OCI-LY7 (cell line): ENCODE results near the gene FZD10. TPM values are rescaled to one million over a fixed set of nuclear protein-coding genes. Genes with fewer than 3 reads are reported as not detected.

Experiments used
- BruUV-seq: library from RNA; stranded (reverse); fragments of 400-500 nt; replicated peaks from 2 replicates; lab custom pipeline; 2021; lab: Mats Ljungman, UMichigan
- CTCF ChIA-PET: fragments of 300-600 bp; sonication (Branson Sonifier 250); formaldehyde crosslinking; loops from one replicate; lab custom pipeline; 2022; ENCODE audit warnings: antibody characterized with exemption; ENCODE audit not compliant: unreplicated experiment; lab: Charles Lee
- POLR2A ChIA-PET: fragments of 300-600 bp; sonication (Branson Sonifier 250); formaldehyde crosslinking; loops from one replicate; lab custom pipeline; 2022; ENCODE audit warnings: antibody characterized with exemption; lab: Charles Lee
- DNase-seq: peaks from one replicate; pipeline ENCODE4 v3.0.0-alpha.2; 2015; ENCODE audit warnings: low spot score
- H2AFZ ChIP-seq: fragments of 200-600 bp; sonication (generic), shearing (Covaris generic); 2 replicates; pipeline ENCODE4 v1.6.1; 2014; ENCODE audit warnings: mild to moderate bottlenecking, antibody characterized with exemption, low read length, moderate library complexity
- H3K27ac ChIP-seq: fragments of 200-600 bp; sonication (generic); 2 replicates; pipeline ENCODE4 v1.5.1; 2014; ENCODE audit warnings: mixed run types, low read depth, mild to moderate bottlenecking, moderate library complexity, low read length, inconsistent platforms; ENCODE audit not compliant: poor library complexity, severe bottlenecking
- H3K36me3 ChIP-seq: fragments of 200-600 bp; sonication (generic); 2 replicates; pipeline ENCODE4 v1.6.1; 2014; ENCODE audit warnings: mild to moderate bottlenecking, antibody characterized with exemption, low read length, moderate library complexity, mixed read lengths; ENCODE audit not compliant: insufficient read depth
- H3K4me1 ChIP-seq: fragments of 200-600 bp; sonication (generic); 2 replicates; pipeline ENCODE4 v1.5.1; 2014; ENCODE audit warnings: mild to moderate bottlenecking, low read length; ENCODE audit not compliant: insufficient read depth, poor library complexity, severe bottlenecking
- H3K4me2 ChIP-seq: fragments of 200-600 bp; sonication (generic); 2 replicates; pipeline ENCODE4 v1.6.1; 2014; ENCODE audit warnings: mild to moderate bottlenecking, low read length
- H3K4me3 ChIP-seq: fragments of 200-600 bp; sonication (generic); 2 replicates; pipeline ENCODE4 v1.5.1; 2014; ENCODE audit warnings: mild to moderate bottlenecking, low read depth, low read length; ENCODE audit not compliant: poor library complexity, severe bottlenecking
- H3K79me2 ChIP-seq: fragments of 200-600 bp; sonication (generic); 2 replicates; pipeline ENCODE4 v1.6.1; 2016; ENCODE audit warnings: low read depth, mild to moderate bottlenecking, low read length, moderate library complexity, mixed read lengths; ENCODE audit not compliant: insufficient read depth
- H3K9me2 ChIP-seq: fragments of 200-600 bp; sonication (generic); 2 replicates; pipeline ENCODE4 v1.6.1; 2016; ENCODE audit warnings: mild to moderate bottlenecking, low read length, mixed read lengths; ENCODE audit not compliant: insufficient read depth
- H3K9me3 ChIP-seq: fragments of 200-600 bp; sonication (generic); 2 replicates; pipeline ENCODE4 v1.6.1; 2014; ENCODE audit warnings: mild to moderate bottlenecking, mixed run types, low read length, mixed read lengths
- H4K20me1 ChIP-seq: fragments of 200-600 bp; sonication (generic); 2 replicates; pipeline ENCODE4 v1.6.1; 2014; ENCODE audit warnings: mild to moderate bottlenecking, antibody characterized with exemption, low read length, moderate library complexity, mixed read lengths; ENCODE audit not compliant: insufficient read depth
- CTCF ChIP-seq: fragments of 200-600 bp; sonication (generic); conservative IDR thresholded peaks from 2 replicates; pipeline ENCODE4 v1.5.1; 2014; ENCODE audit warnings: mild to moderate bottlenecking, antibody characterized with exemption, low read length, moderate library complexity, mixed read lengths
- EZH2phosphoT487 ChIP-seq: fragments of 200-600 bp; sonication (generic); IDR thresholded peaks from 2 replicates; pipeline ENCODE4 v1.6.1; 2018; ENCODE audit warnings: low read depth, borderline replicate concordance, mild to moderate bottlenecking, mixed run types, antibody characterized with exemption, low read length, moderate library complexity, mixed read lengths
- intact Hi-C: fragments of 100-400 bp; cut with micrococcal nuclease; formaldehyde crosslinking; loops from one replicate; pipeline ENCODE4 v1.10.0; 2022; ENCODE audit not compliant: unreplicated experiment
- total RNA-seq, 2 experiments: library from RNA; depleted of rRNA in 1 of 2; stranded (reverse); fragments of >200 nt in 1 of 2; shearing (Covaris generic) in 1 of 2; gene quantifications; 2 replicates each; pipeline ENCODE4 v1.2.3, GENCODE V29; 2014 to 2022

The FZD10 gene
- total RNA-seq, 2 experiments from 2014 or later: not detected

- intact Hi-C loops: no loop called here
- POLR2A ChIA-PET: interaction anchor here (0.5 to 0.6 kb wide), 2 partner anchors 58 to 1122 kb away, joined by 3 read pairs; no protein-coding TSS in a partner anchor
- Histone ChIP-seq H3K4me2 (no peak overlapping the region), H2AFZ (no peak overlapping the region), H3K9me2 (no peaks in the 10 kb centered on the region), H3K4me3 (no peak overlapping the region), H3K79me2 (no peaks in the 10 kb centered on the region), H3K9me3 (no peaks in the 10 kb centered on the region), H4K20me1 (no peaks in the 10 kb centered on the region), H3K36me3 (no peaks in the 10 kb centered on the region), H3K4me1 (no peaks in the 10 kb centered on the region), H3K27ac (no peak overlapping the region)
- CTCF ChIA-PET: no interaction called here
- no TSS peak for BruUV-seq
- DNase-seq: no peak
- no peak for TF ChIP-seq EZH2phosphoT487
- no peak for TF ChIP-seq CTCF
These were observed 4.0 kb downstream of the FZD10 start for GRCh38 chr12:130166306-130166705.

- H3K79me2 ChIP-seq: no peaks in the 10 kb centered on the region
- BruUV-seq: no TSS peak
- H3K4me3 ChIP-seq: no peak overlapping the region
- H3K27ac ChIP-seq: no peak overlapping the region
- TF ChIP-seq CTCF (no peak), EZH2phosphoT487 (no peak)
- no peaks in the 10 kb centered on the region for H3K9me3 ChIP-seq
- DNase-seq: no peak
- intact Hi-C loops: no loop called here
- no peaks in the 10 kb centered on the region for H4K20me1 ChIP-seq
- ChIA-PET CTCF (no interaction called here), POLR2A (interaction anchor here (0.7 kb wide), 1 partner anchor 1343 kb away, joined by 3 read pairs; no protein-coding TSS in a partner anchor)
- no peak overlapping the region for H2AFZ ChIP-seq
- no peaks in the 10 kb centered on the region for H3K36me3 ChIP-seq
- H3K4me1 ChIP-seq: no peaks in the 10 kb centered on the region
- no peak overlapping the region for H3K4me2 ChIP-seq
- no peaks in the 10 kb centered on the region for H3K9me2 ChIP-seq
These were observed 5.3 kb downstream of the FZD10 start for GRCh38 chr12:130167537-130167936.

- TF ChIP-seq CTCF: no peak
- TF ChIP-seq EZH2phosphoT487: no peak
- CTCF ChIA-PET: no interaction called here
- no peak for DNase-seq
- Histone ChIP-seq H3K4me2 (no peak overlapping the region), H3K4me3 (no peak overlapping the region), H3K4me1 (no peaks in the 10 kb centered on the region), H2AFZ (no peak overlapping the region), H4K20me1 (no peaks in the 10 kb centered on the region), H3K9me2 (no peaks in the 10 kb centered on the region), H3K79me2 (no peaks in the 10 kb centered on the region), H3K9me3 (no peaks in the 10 kb centered on the region), H3K27ac (no peak overlapping the region), H3K36me3 (no peaks in the 10 kb centered on the region)
- no TSS peak for BruUV-seq
- POLR2A ChIA-PET: no interaction called here
- intact Hi-C loops: no loop called here
These were observed 7.0 kb downstream of the FZD10 start for GRCh38 chr12:130169256-130169655.
